ENCODE data around the gene SULT6B1. TPM values are rescaled to one million over a fixed set of nuclear protein-coding genes. Genes with fewer than 3 reads are reported as not detected.

SULT6B1 gene
- total and polyA plus RNA-seq, 2 donors (not counting 3 experiments of a cell fraction or from before 2014, with no cell fraction given): not detected

GRCh38 chr2:37198681-37199065 is 10.2 kb upstream of the SULT6B1 start:
- Histone ChIP-seq H3K9me1 (replicated peaks; ENCODE audit: control insufficient read depth, extremely low read depth, insufficient read depth, low read length) (no peaks in the 10 kb centered on the region), H3K4me3 (replicated peaks in 1 of 3; ENCODE audit: insufficient read depth in 1 of 3, low read depth in 1 of 3, low read length in 3 of 3) (no peak overlapping the region), H2AFZ (ENCODE audit: low read depth, low read length) (no peak overlapping the region), H3K27me3 (ENCODE audit: control insufficient read depth in 2 of 2, insufficient read depth in 2 of 2, low read length in 2 of 2) (no peaks in the 10 kb centered on the region), H3K36me3 (ENCODE audit: control insufficient read depth in 2 of 2, extremely low read depth in 1 of 2, insufficient read depth in 2 of 2, low read length in 2 of 2) (peaks cover 7% of the 10 kb centered on the region in 2 experiments), H3K79me2 (ENCODE audit: control insufficient read depth, insufficient read depth, low read length) (peaks cover 26% of the 10 kb centered on the region), H3K4me1 (ENCODE audit: control insufficient read depth, extremely low read depth, insufficient read depth, low read length) (peaks cover 6% of the 10 kb centered on the region), H4K20me1 (replicated peaks; ENCODE audit: control insufficient read depth, extremely low read depth, insufficient read depth, low read length) (no peaks in the 10 kb centered on the region), H3K27ac (ENCODE audit: insufficient read depth, low read depth, low read length) (no peak overlapping the region), H3K9me3 (replicated peaks; ENCODE audit: control insufficient read depth, insufficient read depth, low read length) (no peaks in the 10 kb centered on the region), H3K9ac (replicated peaks; ENCODE audit: extremely low read depth, insufficient read depth, low read length) (no peak overlapping the region), H3K4me2 (ENCODE audit: insufficient read depth, low read length) (no peak overlapping the region)
- intact Hi-C loops (cut with micrococcal nuclease): loop anchor here (5.0 kb wide), 1 partner anchor 34 kb away; the partner anchor contains the start of genes CEBPZ and NDUFAF7
- no peak for DNase-seq (ENCODE audit: low read depth, low spot score)
- TF ChIP-seq CTCF (IDR thresholded peaks at IDR 0.05; ENCODE audit: extremely low read depth in 1 of 2, insufficient read depth in 1 of 2, low read depth in 1 of 2, low read length in 2 of 2): no peak
- no peak for FAIRE-seq
- BruUV-seq (replicated peaks): no TSS peak
- CTCF ChIA-PET: interaction anchor here (0.9 to 1.4 kb wide), 2 partner anchors 13 to 15 kb away, joined by 3 read pairs; no protein-coding TSS in a partner anchor
- POLR2A ChIA-PET: no interaction called here
- dilution Hi-C loops (cut with MboI; ENCODE audit: extremely low pct_ligation_motif_present, low sequenced_read_pairs): no loop called here

- peak within 1 kb of the TSS; percentile 56 for H3K27ac ChIP-seq (ENCODE audit: insufficient read depth, low read depth, low read length)
- H3K9me3 ChIP-seq (replicated peaks; ENCODE audit: control insufficient read depth, insufficient read depth, low read length): no peaks in the 10 kb centered on the region
- no peaks in the 10 kb centered on the region for H4K20me1 ChIP-seq (replicated peaks; ENCODE audit: control insufficient read depth, extremely low read depth, insufficient read depth, low read length)
- TF ChIP-seq POLR2A (IDR thresholded peaks at IDR 0.05; ENCODE audit: low read depth, low read length): peak; percentile 56
- no peak for TF ChIP-seq CTCF (IDR thresholded peaks at IDR 0.05; ENCODE audit: extremely low read depth in 1 of 2, insufficient read depth in 1 of 2, low read depth in 1 of 2, low read length in 2 of 2)
- TF ChIP-seq MYC (IDR thresholded peaks at IDR 0.05; ENCODE audit: low read depth, low read length): no peak
- TF ChIP-seq GATA2 (IDR thresholded peaks at IDR 0.05; ENCODE audit: insufficient read depth, insufficient read length, low read depth, low read length): no peak
- no peak for TF ChIP-seq MAX (IDR thresholded peaks at IDR 0.05; ENCODE audit: insufficient read depth, insufficient read length)
- peak; percentile 59 for TF ChIP-seq POLR2AphosphoS5 (IDR thresholded peaks at IDR 0.05; ENCODE audit: insufficient read depth, low read depth, low read length)
- H3K9ac ChIP-seq (replicated peaks; ENCODE audit: extremely low read depth, insufficient read depth, low read length): peak within 1 kb of the TSS; percentile 55
- H3K4me3 ChIP-seq (replicated peaks in 1 of 3; ENCODE audit: insufficient read depth in 1 of 3, low read depth in 1 of 3, low read length in 3 of 3): peak within 1 kb of the TSS; percentile 45 to 71 (median 50)
- BruUV-seq (replicated peaks): no TSS peak
- POLR2A ChIA-PET: no interaction called here
- no peaks in the 10 kb centered on the region for H3K9me1 ChIP-seq (replicated peaks; ENCODE audit: control insufficient read depth, extremely low read depth, insufficient read depth, low read length)
- intact Hi-C loops (cut with micrococcal nuclease) (loop anchor here (1.0 to 5.0 kb wide), 3 partner anchors 14 to 40 kb away; partner anchors contain the start of genes CEBPZ, EIF2AK2 and NDUFAF7), dilution Hi-C loops (cut with MboI; ENCODE audit: extremely low pct_ligation_motif_present, low sequenced_read_pairs) (no loop called here)
- peaks cover 26% of the 10 kb centered on the region for H3K79me2 ChIP-seq (ENCODE audit: control insufficient read depth, insufficient read depth, low read length)
- H3K36me3 ChIP-seq (ENCODE audit: control insufficient read depth in 2 of 2, extremely low read depth in 1 of 2, insufficient read depth in 2 of 2, low read length in 2 of 2): peaks cover 4 to 6% of the 10 kb centered on the region in 2 experiments
- H2AFZ ChIP-seq (ENCODE audit: low read depth, low read length): peak within 1 kb of the TSS; percentile 91
- peaks cover 6% of the 10 kb centered on the region for H3K4me1 ChIP-seq (ENCODE audit: control insufficient read depth, extremely low read depth, insufficient read depth, low read length)
- H3K4me2 ChIP-seq (ENCODE audit: insufficient read depth, low read length): peak within 1 kb of the TSS; percentile 91
- peak; percentile 89 for DNase-seq (ENCODE audit: low read depth, low spot score)
- FAIRE-seq: peak; percentile 83
- no peaks in the 10 kb centered on the region for H3K27me3 ChIP-seq (ENCODE audit: control insufficient read depth in 2 of 2, insufficient read depth in 2 of 2, low read length in 2 of 2)
- CTCF ChIA-PET: interaction anchor here (0.9 to 1.2 kb wide), 4 partner anchors 15 to 681 kb away, joined by 3 to 14 read pairs (median 4); no protein-coding TSS in a partner anchor
These were observed 8.1 kb upstream of the SULT6B1 start, which contains the start of gene CEBPZOS for GRCh38 chr2:37196320-37197195. CEBPZOS (plus strand) TSS chr2:37196496; CDS start chr2:37199705, 3,209 bp downstream.
